A549 (cell line): ENCODE results near the gene BCL7B.

Experiments used
- CHD4 ChIP-seq: fragments of 200-600 bp; sonication (generic); IDR thresholded peaks from 2 replicates; pipeline ENCODE4 v1.6.1; 2016; ENCODE audit warnings: antibody characterized with exemption, mild to moderate bottlenecking, borderline replicate concordance
- FOXS1 ChIP-seq: fragments of 250-450 bp; sonication (Bioruptor Pico); IDR thresholded peaks from 2 replicates; pipeline ENCODE4 v1.5.0; 2020; ENCODE audit warnings: mild to moderate bottlenecking, moderate library complexity
- KDM1A ChIP-seq: fragments of 200-600 bp; sonication (generic); IDR thresholded peaks from 2 replicates; pipeline ENCODE4 v1.6.1; 2016; ENCODE audit warnings: low read depth, mild to moderate bottlenecking
- MAX ChIP-seq: IDR thresholded peaks from 2 replicates; pipeline ENCODE4 v1.6.1; 2012
- MYC ChIP-seq: IDR thresholded peaks from 2 replicates; pipeline ENCODE4 v1.6.1; 2012; ENCODE audit warnings: mild to moderate bottlenecking, inconsistent platforms, low read length, improper control_type of control experiment, borderline replicate concordance
- POLR2A ChIP-seq: IDR thresholded peaks from 2 replicates; pipeline ENCODE4 v1.6.1; 2012; ENCODE audit warnings: mild to moderate bottlenecking, low read length
- TF ChIP-seq, protein P1 (sequence below): fragments of >200 bp; sonication (Bioruptor Twin); formaldehyde crosslinking; IDR thresholded peaks from 3 replicates; pipeline ENCODE4 v1.5.1; 2016
- TF ChIP-seq, protein P2 (sequence below): IDR thresholded peaks from 2 replicates; pipeline ENCODE4 v1.6.1; 2012
- TF ChIP-seq, protein P3 (sequence below): fragments of >200 bp; sonication (Bioruptor Twin); formaldehyde crosslinking; IDR thresholded peaks from 3 replicates; pipeline ENCODE4 v1.6.1; 2016

GRCh38 chr7:73526896-73527821, 30.3 kb downstream of the BCL7B start:
- TF ChIP-seq MAX, result no peak
- TF ChIP-seq, protein P1, sequence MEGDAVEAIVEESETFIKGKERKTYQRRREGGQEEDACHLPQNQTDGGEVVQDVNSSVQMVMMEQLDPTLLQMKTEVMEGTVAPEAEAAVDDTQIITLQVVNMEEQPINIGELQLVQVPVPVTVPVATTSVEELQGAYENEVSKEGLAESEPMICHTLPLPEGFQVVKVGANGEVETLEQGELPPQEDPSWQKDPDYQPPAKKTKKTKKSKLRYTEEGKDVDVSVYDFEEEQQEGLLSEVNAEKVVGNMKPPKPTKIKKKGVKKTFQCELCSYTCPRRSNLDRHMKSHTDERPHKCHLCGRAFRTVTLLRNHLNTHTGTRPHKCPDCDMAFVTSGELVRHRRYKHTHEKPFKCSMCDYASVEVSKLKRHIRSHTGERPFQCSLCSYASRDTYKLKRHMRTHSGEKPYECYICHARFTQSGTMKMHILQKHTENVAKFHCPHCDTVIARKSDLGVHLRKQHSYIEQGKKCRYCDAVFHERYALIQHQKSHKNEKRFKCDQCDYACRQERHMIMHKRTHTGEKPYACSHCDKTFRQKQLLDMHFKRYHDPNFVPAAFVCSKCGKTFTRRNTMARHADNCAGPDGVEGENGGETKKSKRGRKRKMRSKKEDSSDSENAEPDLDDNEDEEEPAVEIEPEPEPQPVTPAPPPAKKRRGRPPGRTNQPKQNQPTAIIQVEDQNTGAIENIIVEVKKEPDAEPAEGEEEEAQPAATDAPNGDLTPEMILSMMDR, result no peak
- TF ChIP-seq MYC, result no peak
- no peak for TF ChIP-seq FOXS1 (CRISPR knock-in tag)
- TF ChIP-seq, protein P2, sequence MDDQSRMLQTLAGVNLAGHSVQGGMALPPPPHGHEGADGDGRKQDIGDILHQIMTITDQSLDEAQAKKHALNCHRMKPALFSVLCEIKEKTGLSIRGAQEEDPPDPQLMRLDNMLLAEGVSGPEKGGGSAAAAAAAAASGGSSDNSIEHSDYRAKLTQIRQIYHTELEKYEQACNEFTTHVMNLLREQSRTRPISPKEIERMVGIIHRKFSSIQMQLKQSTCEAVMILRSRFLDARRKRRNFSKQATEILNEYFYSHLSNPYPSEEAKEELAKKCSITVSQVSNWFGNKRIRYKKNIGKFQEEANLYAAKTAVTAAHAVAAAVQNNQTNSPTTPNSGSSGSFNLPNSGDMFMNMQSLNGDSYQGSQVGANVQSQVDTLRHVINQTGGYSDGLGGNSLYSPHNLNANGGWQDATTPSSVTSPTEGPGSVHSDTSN, result no peak
- TF ChIP-seq POLR2A, result no peak
- TF ChIP-seq KDM1A, result no peak
- no peak for TF ChIP-seq CHD4
- TF ChIP-seq, protein P3, sequence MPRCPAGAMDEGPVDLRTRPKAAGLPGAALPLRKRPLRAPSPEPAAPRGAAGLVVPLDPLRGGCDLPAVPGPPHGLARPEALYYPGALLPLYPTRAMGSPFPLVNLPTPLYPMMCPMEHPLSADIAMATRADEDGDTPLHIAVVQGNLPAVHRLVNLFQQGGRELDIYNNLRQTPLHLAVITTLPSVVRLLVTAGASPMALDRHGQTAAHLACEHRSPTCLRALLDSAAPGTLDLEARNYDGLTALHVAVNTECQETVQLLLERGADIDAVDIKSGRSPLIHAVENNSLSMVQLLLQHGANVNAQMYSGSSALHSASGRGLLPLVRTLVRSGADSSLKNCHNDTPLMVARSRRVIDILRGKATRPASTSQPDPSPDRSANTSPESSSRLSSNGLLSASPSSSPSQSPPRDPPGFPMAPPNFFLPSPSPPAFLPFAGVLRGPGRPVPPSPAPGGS, result no peak
